Thymus (tissue), 11 donors: ENCODE measurements around the gene PLIN4. TPM values are rescaled to one million over a fixed set of nuclear protein-coding genes. Genes with fewer than 3 reads are reported as not detected.

Source experiments
- DNase-seq, 9 donors: peaks; one replicate each; pipeline ENCODE4 v3.0.0-alpha.2; 2013; ENCODE audit warnings: low spot score in 9 of 9, low read depth in 6 of 9, missing footprints in 1 of 9
- H3K27ac ChIP-seq, 2 donors: one replicate each; pipeline ENCODE4 v1.5.1; 2013; ENCODE audit warnings: control low read depth in 1 of 2, low read depth in 1 of 2, low read length in 1 of 2, mild to moderate bottlenecking in 1 of 2, moderate library complexity in 1 of 2
- H3K27me3 ChIP-seq, 2 donors: one replicate each; pipeline ENCODE4 v1.5.1; 2013; ENCODE audit warnings: low read length in 1 of 2; ENCODE audit not compliant: control insufficient read depth in 2 of 2, insufficient read depth in 1 of 2
- H3K36me3 ChIP-seq, 2 donors: one replicate each; pipeline ENCODE4 v1.5.1; 2013; ENCODE audit warnings: low read length in 1 of 2, mild to moderate bottlenecking in 1 of 2, moderate library complexity in 1 of 2; ENCODE audit not compliant: control insufficient read depth in 2 of 2, insufficient read depth in 2 of 2
- H3K4me1 ChIP-seq, 2 donors: one replicate each; pipeline ENCODE4 v1.5.1; 2013; ENCODE audit warnings: low read length in 2 of 2; ENCODE audit not compliant: control insufficient read depth in 2 of 2, insufficient read depth in 2 of 2
- H3K4me3 ChIP-seq, 2 donors: one replicate each; pipeline ENCODE4 v1.5.1; 2013; ENCODE audit warnings: low read length in 2 of 2, control low read depth in 1 of 2, mild to moderate bottlenecking in 1 of 2
- H3K9me3 ChIP-seq, 2 donors: one replicate each; pipeline ENCODE4 v1.5.1; 2013; ENCODE audit warnings: low read length in 1 of 2, mild to moderate bottlenecking in 1 of 2; ENCODE audit not compliant: control insufficient read depth in 2 of 2, insufficient read depth in 1 of 2
- WGBS: extraction: QIAGEN DNeasy Blood & Tissue Kit; methylation state at CpG from one replicate; pipeline ENCODE4 v1.1.7; 2013; 5-methylcytosine and 5-hydroxymethylcytosine counted together
- polyA plus RNA-seq: library from polyadenylated mRNA; stranded (reverse); fragments of 200-250 nt; gene quantifications from one replicate; pipeline ENCODE4 v1.2.3, GENCODE V29; 2013
- total RNA-seq: library from RNA; stranded (reverse); fragments of 120-200 nt; gene quantifications from one replicate; pipeline ENCODE4 v1.2.4, GENCODE V29; 2013
- donor health status: healthy.

PLIN4 gene
- total and polyA plus RNA-seq, 2 donors = 0.19 to 2.3 TPM

DNA sequence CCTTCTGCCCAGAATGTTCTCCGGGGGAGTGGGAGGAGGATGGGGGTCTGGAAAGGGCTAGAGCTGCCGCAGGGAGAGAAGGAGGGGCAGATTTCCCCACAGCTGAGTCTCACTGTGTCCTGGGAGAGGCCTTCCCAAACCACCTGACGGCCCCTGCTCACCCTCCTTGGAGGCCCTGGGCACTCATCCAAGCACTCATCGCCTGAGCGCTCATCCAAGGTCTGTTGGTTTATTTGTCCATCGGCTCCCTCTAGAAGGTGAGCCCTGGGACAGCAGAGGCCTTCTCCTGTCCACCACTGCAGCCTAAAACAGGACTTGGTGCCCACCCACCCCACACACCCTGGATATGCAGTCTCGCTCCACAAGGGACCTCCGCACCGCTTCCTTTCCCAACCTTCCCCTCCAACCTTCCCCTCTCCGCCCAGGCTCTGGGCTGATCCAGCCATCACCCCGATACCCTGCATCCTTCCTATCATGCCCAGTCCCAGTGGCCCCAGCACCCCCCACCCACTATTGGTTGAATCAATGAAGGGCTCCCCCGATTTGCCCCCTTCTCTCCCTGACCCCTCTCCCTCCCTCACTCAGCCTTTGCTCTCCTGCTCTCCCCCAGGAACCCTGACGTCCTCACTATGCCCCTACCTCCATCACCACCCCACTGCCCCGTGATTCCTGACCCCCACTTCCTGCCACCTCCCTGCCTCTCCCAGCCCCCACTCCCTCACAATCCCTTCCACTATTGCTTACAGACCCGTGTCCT lies 62.4 kb downstream of the PLIN4 start:
- peak overlapping the region in 1 of 2 donors; percentile 74 for H3K27ac ChIP-seq
- no peaks in the 10 kb centered on the region for H3K27me3 ChIP-seq
- 77% methylated on average over 15 of the region's 15 CpGs for WGBS
- peaks cover 13 to 23% of the 10 kb centered on the region in 2 donors for H3K4me1 ChIP-seq
- DNase-seq = no peak
- H3K4me3 ChIP-seq = peak overlapping the region; percentile 58 to 95
- peaks cover 26 to 40% of the 10 kb centered on the region in 2 donors for H3K36me3 ChIP-seq
- no peaks in the 10 kb centered on the region for H3K9me3 ChIP-seq

DNA sequence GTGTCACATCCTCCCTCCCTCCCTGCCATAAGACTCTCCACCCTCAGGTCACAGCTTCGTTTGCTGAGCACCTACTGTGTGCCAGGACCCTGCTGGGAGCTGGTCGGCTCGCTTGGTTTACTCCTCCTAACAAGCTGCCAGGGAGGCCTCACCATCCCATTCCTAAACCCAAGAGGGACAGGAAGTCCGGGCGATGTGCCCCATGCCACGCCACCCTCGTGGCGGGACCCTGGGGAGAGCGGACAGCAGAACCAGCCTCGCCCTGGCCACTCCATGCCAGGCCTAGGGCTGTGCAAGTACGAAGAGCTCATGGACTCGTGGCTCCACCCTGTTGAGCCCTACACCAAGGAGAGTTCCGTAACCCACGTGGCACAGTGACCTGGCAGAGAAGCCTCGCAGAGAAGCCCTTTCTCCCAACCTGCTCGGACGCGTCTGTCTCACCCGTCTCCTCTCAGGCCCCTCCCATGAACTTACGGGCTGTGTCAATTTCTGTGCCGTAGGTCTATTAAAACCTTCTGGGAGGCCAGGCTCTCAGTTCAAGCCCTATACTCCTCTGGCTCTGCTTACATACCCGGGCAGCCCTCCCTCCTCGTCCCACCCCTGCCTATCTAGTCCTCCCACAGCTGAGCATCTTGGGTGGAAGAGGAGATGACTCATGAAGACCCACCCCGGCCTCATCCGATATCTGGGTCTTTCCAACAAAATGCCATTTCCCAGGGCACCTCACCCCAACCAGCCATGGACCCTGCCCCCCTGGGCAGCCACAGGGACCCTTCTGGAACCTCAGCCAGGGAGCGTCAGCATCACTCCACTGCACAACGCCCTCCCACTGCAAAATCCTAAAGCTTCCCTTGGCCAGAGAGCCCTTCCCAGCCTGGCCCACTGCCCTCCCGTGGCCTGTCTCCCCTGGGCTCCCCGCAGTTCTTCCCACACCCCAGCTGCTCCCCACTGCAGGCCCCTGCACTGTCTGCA lies 63.3 kb downstream of the PLIN4 start:
- WGBS = 94% methylated on average over 29 of the region's 29 CpGs
- Histone ChIP-seq H3K4me1 (peaks cover 13 to 23% of the 10 kb centered on the region in 2 donors), H3K27me3 (no peaks in the 10 kb centered on the region), H3K27ac (peak overlapping the region; percentile 32 to 46), H3K36me3 (peaks cover 30 to 45% of the 10 kb centered on the region in 2 donors), H3K4me3 (no peak overlapping the region), H3K9me3 (no peaks in the 10 kb centered on the region)
- DNase-seq = no peak

- WGBS = 95% methylated on average over 34 of the region's 34 CpGs
- no peak overlapping the region for H3K27ac ChIP-seq
Measured at GRCh38 chr19:4453232-4454179, 64.8 kb downstream of the PLIN4 start.

GRCh38 chr19:4452230-4452990 lies 65.9 kb downstream of the PLIN4 start:
- no peak for DNase-seq
- peaks cover 53 to 68% of the 10 kb centered on the region in 2 donors for H3K36me3 ChIP-seq
- no peaks in the 10 kb centered on the region for H3K9me3 ChIP-seq
- WGBS = 97% methylated on average over 24 of the region's 24 CpGs
- H3K27me3 ChIP-seq = no peaks in the 10 kb centered on the region
- peaks cover 9 to 18% of the 10 kb centered on the region in 2 donors for H3K4me1 ChIP-seq
- no peak overlapping the region for H3K4me3 ChIP-seq
- H3K27ac ChIP-seq = no peak overlapping the region

More at GRCh38 chr19:4453232-4454179, 64.8 kb downstream of the PLIN4 start:
- Histone ChIP-seq H3K9me3 (no peaks in the 10 kb centered on the region), H3K27me3 (no peaks in the 10 kb centered on the region), H3K36me3 (peaks cover 42 to 57% of the 10 kb centered on the region in 2 donors), H3K4me1 (peaks cover 13 to 23% of the 10 kb centered on the region in 2 donors), H3K4me3 (no peak overlapping the region)
- no peak for DNase-seq

Other genes starting within 250 kb of the PLIN4 start
- 0.80 TPM for gene SHD, start 239.2 kb downstream of the PLIN4 start, total RNA-seq
- gene SHD, start 239.2 kb downstream of the PLIN4 start, polyA plus RNA-seq = 0.57 TPM
- 87.9 TPM for gene TMIGD2, start 216.1 kb downstream of the PLIN4 start, total RNA-seq
- gene TMIGD2, start 216.1 kb downstream of the PLIN4 start, polyA plus RNA-seq = 64.8 TPM
- 4.3 TPM for gene FSD1, start 213.9 kb downstream of the PLIN4 start, total RNA-seq
- gene FSD1, start 213.9 kb downstream of the PLIN4 start, polyA plus RNA-seq = 19.2 TPM
- gene STAP2, start 179.7 kb downstream of the PLIN4 start, total RNA-seq = 20.8 TPM
- 21.3 TPM for gene STAP2, start 179.7 kb downstream of the PLIN4 start, polyA plus RNA-seq
- gene MPND, start 174.9 kb downstream of the PLIN4 start, total RNA-seq = 7.8 TPM
- gene MPND, start 174.9 kb downstream of the PLIN4 start, polyA plus RNA-seq = 16.9 TPM
- gene SH3GL1, start 117.9 kb downstream of the PLIN4 start, total RNA-seq = 15.4 TPM
- 40.6 TPM for gene SH3GL1, start 117.9 kb downstream of the PLIN4 start, polyA plus RNA-seq
- 19.5 TPM for gene CHAF1A, start 115.8 kb downstream of the PLIN4 start, total RNA-seq
- 3.5 TPM for gene CHAF1A, start 115.8 kb downstream of the PLIN4 start, polyA plus RNA-seq
- 45.1 TPM for gene UBXN6, start 60.7 kb downstream of the PLIN4 start, total RNA-seq
- gene UBXN6, start 60.7 kb downstream of the PLIN4 start, polyA plus RNA-seq = 126 TPM
- gene HDGFL2, start 46.2 kb downstream of the PLIN4 start, total RNA-seq = 26.2 TPM
- gene HDGFL2, start 46.2 kb downstream of the PLIN4 start, polyA plus RNA-seq = 36.9 TPM
- gene PLIN5, start 16.7 kb upstream of the PLIN4 start, total RNA-seq = 1.2 TPM
- 12.3 TPM for gene PLIN5, start 16.7 kb upstream of the PLIN4 start, polyA plus RNA-seq
- gene LRG1, start 21.6 kb upstream of the PLIN4 start, total RNA-seq = 0.52 TPM
- gene LRG1, start 21.6 kb upstream of the PLIN4 start, polyA plus RNA-seq = 2.1 TPM
- 0.85 TPM for gene SEMA6B, start 41.2 kb upstream of the PLIN4 start, total RNA-seq
- gene SEMA6B, start 41.2 kb upstream of the PLIN4 start, polyA plus RNA-seq = 4.7 TPM
- 5.1 TPM for gene TNFAIP8L1, start 121.0 kb upstream of the PLIN4 start, total RNA-seq
- 6.9 TPM for gene TNFAIP8L1, start 121.0 kb upstream of the PLIN4 start, polyA plus RNA-seq
- 41.9 TPM for gene MYDGF, start 151.9 kb upstream of the PLIN4 start, total RNA-seq
- 53.5 TPM for gene MYDGF, start 151.9 kb upstream of the PLIN4 start, polyA plus RNA-seq
- gene DPP9, start 205.4 kb upstream of the PLIN4 start, total RNA-seq = 13.4 TPM
- 37.9 TPM for gene DPP9, start 205.4 kb upstream of the PLIN4 start, polyA plus RNA-seq